PC-9 (cell line): Measurements from ENCODE around the gene SSX2. TPM values are rescaled to one million over a fixed set of nuclear protein-coding genes. Genes with fewer than 3 reads are reported as not detected.
A peak's percentile ranks its signal among the peaks of the same experiment; 100 is the strongest.
"Not testable (repeated sequence)": the region's sequence is repeated elsewhere in the genome, so short reads cannot be mapped to it uniquely, and the experiment has no call there.

Experiments
- Bru-seq: library from RNA; stranded (reverse); fragments of 400-500 nt; gene quantifications from one replicate; lab custom pipeline; 2021; lab: Mats Ljungman, UMichigan
- BruChase-seq, 2 experiments: library from RNA; stranded (reverse); fragments of 400-500 nt; gene quantifications; one replicate each; lab custom pipeline; 2021; lab: Mats Ljungman, UMichigan
- BruUV-seq: library from RNA; stranded (reverse); fragments of 400-500 nt; replicated peaks from 2 replicates; lab custom pipeline; 2021; lab: Mats Ljungman, UMichigan
- CTCF ChIA-PET: fragments of 300-600 bp; sonication (Branson Sonifier 250); formaldehyde crosslinking; loops from one replicate; lab custom pipeline; 2022; ENCODE audit warnings: antibody characterized with exemption; lab: Charles Lee
- POLR2A ChIA-PET: fragments of 300-600 bp; sonication (Branson Sonifier 250); formaldehyde crosslinking; loops from one replicate; lab custom pipeline; 2022; ENCODE audit warnings: antibody characterized with exemption; ENCODE audit not compliant: unreplicated experiment; lab: Charles Lee
- DNase-seq, 2 experiments: peaks; one replicate each; pipeline versions ENCODE4 v3.0.0 to v3.0.0-alpha.2; 2015 to 2022; ENCODE audit warnings: mixed read lengths in 1 of 2
- H2AFZ ChIP-seq: fragments of 200-600 bp; sonication (generic); 2 replicates; pipeline ENCODE4 v1.8.1; 2017; ENCODE audit warnings: antibody characterized with exemption
- H3F3A ChIP-seq: fragments of 200-600 bp; sonication (generic); 2 replicates; pipeline ENCODE4 v1.8.1; 2017; ENCODE audit warnings: antibody characterized with exemption, mild to moderate bottlenecking, low read depth; ENCODE audit not compliant: insufficient read depth
- H3K27ac ChIP-seq: fragments of 200-600 bp; sonication (generic); 2 replicates; pipeline ENCODE4 v1.6.1; 2016; ENCODE audit warnings: mixed run types
- H3K27me3 ChIP-seq: fragments of 200-600 bp; sonication (generic); 2 replicates; pipeline ENCODE4 v1.6.1; 2016; ENCODE audit warnings: low read depth, mixed run types; ENCODE audit not compliant: insufficient read depth
- H3K36me3 ChIP-seq: fragments of 200-600 bp; sonication (generic); 2 replicates; pipeline ENCODE4 v1.6.1; 2016; ENCODE audit warnings: low read depth, mixed run types
- H3K4me1 ChIP-seq: fragments of 200-600 bp; sonication (generic); replicated peaks from 2 replicates; pipeline ENCODE4 v1.6.1; 2016; ENCODE audit warnings: mixed run types; ENCODE audit not compliant: insufficient read depth
- H3K4me2 ChIP-seq: fragments of 200-600 bp; sonication (generic); 2 replicates; pipeline ENCODE4 v1.6.1; 2017; ENCODE audit warnings: mixed run types
- H3K4me3 ChIP-seq: fragments of 200-600 bp; sonication (generic); 2 replicates; pipeline ENCODE4 v1.6.1; 2016; ENCODE audit warnings: mixed run types
- H3K79me2 ChIP-seq: fragments of 200-600 bp; sonication (generic); 2 replicates; pipeline ENCODE4 v1.6.1; 2017; ENCODE audit warnings: low read depth, mixed run types
- H3K9me2 ChIP-seq: fragments of 200-600 bp; sonication (generic); 2 replicates; pipeline ENCODE4 v1.8.1; 2017; ENCODE audit warnings: mild to moderate bottlenecking; ENCODE audit not compliant: insufficient read depth
- H3K9me3 ChIP-seq: fragments of 200-600 bp; sonication (generic); 2 replicates; pipeline ENCODE4 v1.8.1; 2016; ENCODE audit warnings: low read depth; ENCODE audit not compliant: insufficient read depth
- H4K20me1 ChIP-seq: fragments of 200-600 bp; sonication (generic); 2 replicates; pipeline ENCODE4 v1.8.1; 2017; ENCODE audit not compliant: insufficient read depth
- intact Hi-C: fragments of 100-400 bp; cut with micrococcal nuclease; formaldehyde crosslinking; loops from one replicate; pipeline ENCODE4 v1.10.0; 2022; ENCODE audit not compliant: unreplicated experiment
- long read RNA-seq: library from polyadenylated mRNA; stranded (forward); transcript quantifications from one replicate; pipeline ENCODE4 v2.0.0, GENCODE V29; 2022
- total RNA-seq: library from RNA; stranded (reverse); gene quantifications from 2 replicates; pipeline ENCODE4 v1.2.3, GENCODE V29; 2021

The SSX2 gene, protein sequence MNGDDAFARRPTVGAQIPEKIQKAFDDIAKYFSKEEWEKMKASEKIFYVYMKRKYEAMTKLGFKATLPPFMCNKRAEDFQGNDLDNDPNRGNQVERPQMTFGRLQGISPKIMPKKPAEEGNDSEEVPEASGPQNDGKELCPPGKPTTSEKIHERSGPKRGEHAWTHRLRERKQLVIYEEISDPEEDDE
- total RNA-seq (52.2 TPM in 1 of 2 replicates, not detected in the other), Bru-seq, nascent RNA (percentile 28 among the genes with signal in this experiment), BruChase-seq, experiment 1, labeled RNA remaining after a 2-hour chase (percentile 19 among the genes with signal in this experiment), BruChase-seq, experiment 2, labeled RNA remaining after a 6-hour chase (percentile 18 among the genes with signal in this experiment)
- long read RNA-seq, transcript SSX2-202 (8 exons, 1,292 nt): major isoform, 30 of 32 reads
- long read RNA-seq, partial matches to known transcripts: 1 of 32 reads
- long read RNA-seq, other reads (novel, unspliced or antisense): 1 of 32 reads

DNA sequence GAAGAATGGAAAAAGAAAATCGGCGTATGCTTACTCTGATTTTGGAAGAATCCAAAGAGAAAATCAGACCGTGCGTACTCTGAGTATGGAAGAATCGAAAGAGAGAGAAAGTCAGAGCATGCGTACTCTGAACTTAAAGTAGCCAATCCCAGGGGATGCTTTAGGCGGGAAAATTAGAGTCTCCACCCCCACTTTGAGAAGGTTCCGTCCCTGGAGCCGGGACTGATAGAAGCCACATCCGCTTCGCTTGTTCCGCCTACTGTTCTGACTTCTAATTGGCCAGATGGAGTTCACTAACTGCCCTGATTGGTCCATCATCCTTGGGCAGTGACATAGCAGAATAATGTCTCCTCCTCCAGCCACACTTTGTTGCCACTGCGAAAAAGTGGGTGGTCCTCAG is at the start of gene SSX2:
Gene SSX2, minus strand, starts transcription at position 101 of the 400 bp plus-strand sequence. CDS start 1,429 bp downstream, outside the sequence.
- H2AFZ ChIP-seq, H4K20me1 ChIP-seq, H3K27me3 ChIP-seq, H3K27ac ChIP-seq, H3K9me2 ChIP-seq, intact Hi-C loops, POLR2A ChIA-PET, H3K4me3 ChIP-seq, H3K79me2 ChIP-seq, BruUV-seq, H3K4me2 ChIP-seq, H3F3A ChIP-seq, H3K36me3 ChIP-seq, H3K4me1 ChIP-seq, CTCF ChIA-PET, H3K9me3 ChIP-seq, DNase-seq: not testable (repeated sequence)

DNA sequence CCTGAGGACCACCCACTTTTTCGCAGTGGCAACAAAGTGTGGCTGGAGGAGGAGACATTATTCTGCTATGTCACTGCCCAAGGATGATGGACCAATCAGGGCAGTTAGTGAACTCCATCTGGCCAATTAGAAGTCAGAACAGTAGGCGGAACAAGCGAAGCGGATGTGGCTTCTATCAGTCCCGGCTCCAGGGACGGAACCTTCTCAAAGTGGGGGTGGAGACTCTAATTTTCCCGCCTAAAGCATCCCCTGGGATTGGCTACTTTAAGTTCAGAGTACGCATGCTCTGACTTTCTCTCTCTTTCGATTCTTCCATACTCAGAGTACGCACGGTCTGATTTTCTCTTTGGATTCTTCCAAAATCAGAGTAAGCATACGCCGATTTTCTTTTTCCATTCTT is 44.0 kb upstream of the SSX2 start, which contains the start of gene SSX2B:
Gene SSX2B, plus strand, starts transcription at position 301 of the 400 bp plus-strand sequence. CDS start 1,429 bp downstream, outside the sequence.
- H3K9me3 ChIP-seq, H3K79me2 ChIP-seq, CTCF ChIA-PET, H3K36me3 ChIP-seq, H2AFZ ChIP-seq, H3K27me3 ChIP-seq, H4K20me1 ChIP-seq, DNase-seq, H3K4me2 ChIP-seq, H3K4me3 ChIP-seq, H3K9me2 ChIP-seq, intact Hi-C loops, H3K4me1 ChIP-seq, BruUV-seq, H3F3A ChIP-seq, H3K27ac ChIP-seq, POLR2A ChIA-PET: not testable (repeated sequence)

DNA sequence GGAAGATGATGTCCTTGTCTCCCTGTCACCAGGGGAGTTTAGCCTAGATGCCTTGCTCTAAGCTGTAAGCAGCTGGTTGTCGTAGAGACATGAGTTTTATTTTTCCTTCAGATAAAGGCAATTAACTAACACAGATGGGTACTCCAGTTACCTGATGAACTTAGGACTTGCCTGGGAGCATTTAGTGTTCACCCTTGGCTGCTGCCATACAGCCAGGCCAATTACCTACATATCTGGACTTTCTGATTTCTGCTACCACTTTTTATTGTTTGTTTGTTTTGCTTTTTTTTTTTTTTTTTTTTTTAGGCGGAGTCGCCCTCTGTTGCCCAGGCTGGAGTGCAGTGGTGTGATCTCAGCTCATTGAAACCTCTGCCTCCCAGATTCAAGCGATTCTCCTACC is 14.9 kb downstream of the SSX2 start:
- DNase-seq, H3K27ac ChIP-seq, H3F3A ChIP-seq, BruUV-seq, POLR2A ChIA-PET, H3K27me3 ChIP-seq, H3K4me1 ChIP-seq, H3K4me3 ChIP-seq, CTCF ChIA-PET, H2AFZ ChIP-seq, H3K36me3 ChIP-seq, H3K79me2 ChIP-seq, H4K20me1 ChIP-seq, H3K9me3 ChIP-seq, intact Hi-C loops, H3K9me2 ChIP-seq, H3K4me2 ChIP-seq: not testable (repeated sequence)

DNA sequence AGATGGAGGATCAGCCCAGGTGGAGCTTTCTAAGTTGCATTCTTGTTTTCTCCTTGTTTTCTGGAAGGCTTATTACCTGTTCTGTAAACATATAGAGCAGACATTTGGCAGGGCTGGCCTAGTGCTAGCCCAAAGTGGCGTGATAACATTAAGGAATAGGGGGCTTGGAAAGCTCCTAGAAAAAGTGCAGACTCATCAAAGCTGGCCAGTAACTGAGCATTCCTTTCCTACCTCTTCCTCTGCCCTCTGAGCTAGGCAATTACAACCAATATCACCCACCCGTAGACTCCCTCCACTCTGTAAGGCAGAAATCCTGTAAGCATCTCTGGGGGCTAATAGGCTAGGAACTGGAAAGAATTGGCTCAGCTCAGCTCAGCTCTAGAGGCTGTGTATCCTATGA is 44.8 kb downstream of the SSX2 start:
- H3K27me3 ChIP-seq, H3K4me1 ChIP-seq, H4K20me1 ChIP-seq, intact Hi-C loops, POLR2A ChIA-PET, CTCF ChIA-PET, BruUV-seq, H3K36me3 ChIP-seq, H3K4me2 ChIP-seq, H3K9me2 ChIP-seq, H3K79me2 ChIP-seq, H3K27ac ChIP-seq, H3K9me3 ChIP-seq, DNase-seq, H3F3A ChIP-seq, H2AFZ ChIP-seq, H3K4me3 ChIP-seq: not testable (repeated sequence)

GRCh38 chrX:52655475-52655874 is 51.5 kb downstream of the SSX2 start:
- H3K9me3 ChIP-seq, H3K36me3 ChIP-seq, H3K79me2 ChIP-seq, H3K27me3 ChIP-seq, H3K4me2 ChIP-seq, H3K4me3 ChIP-seq, BruUV-seq, H3K27ac ChIP-seq, H2AFZ ChIP-seq, CTCF ChIA-PET, H3F3A ChIP-seq, intact Hi-C loops, POLR2A ChIA-PET, H4K20me1 ChIP-seq, H3K9me2 ChIP-seq, DNase-seq, H3K4me1 ChIP-seq: not testable (repeated sequence)

- H2AFZ ChIP-seq, BruUV-seq, H3K36me3 ChIP-seq, H3K4me1 ChIP-seq, H3K9me2 ChIP-seq, H3K4me3 ChIP-seq, H3K27me3 ChIP-seq, DNase-seq, H3K9me3 ChIP-seq, H3F3A ChIP-seq, H4K20me1 ChIP-seq, intact Hi-C loops, H3K79me2 ChIP-seq, H3K27ac ChIP-seq, POLR2A ChIA-PET, H3K4me2 ChIP-seq, CTCF ChIA-PET: not testable (repeated sequence)
Observed at GRCh38 chrX:52654800-52655199, 52.2 kb downstream of the SSX2 start, which contains the start of gene SSX7. SSX7 (minus strand) TSS chrX:52654900; CDS start chrX:52653472, 1,428 bp downstream.

- intact Hi-C loops, H3K9me2 ChIP-seq, H3K27me3 ChIP-seq, H3K9me3 ChIP-seq, H3K79me2 ChIP-seq, H3K27ac ChIP-seq, H3K4me3 ChIP-seq, H3F3A ChIP-seq, POLR2A ChIA-PET, H2AFZ ChIP-seq, H3K4me2 ChIP-seq, DNase-seq, H3K4me1 ChIP-seq, H3K36me3 ChIP-seq, CTCF ChIA-PET, BruUV-seq, H4K20me1 ChIP-seq: not testable (repeated sequence)
Observed at GRCh38 chrX:52650676-52651075, 56.3 kb downstream of the SSX2 start.
